Common myeloid progenitor, CD34-positive (primary cell): ENCODE data around the gene KCNT1.

Experiments
- CTCF ChIA-PET: fragments of 350-600 bp; sonication (Branson Sonifier 250); formaldehyde crosslinking; loops from one replicate; lab custom pipeline; 2021; ENCODE audit warnings: antibody characterized with exemption; lab: Charles Lee
- POLR2A ChIA-PET: fragments of 350-600 bp; sonication (Branson Sonifier 250); formaldehyde crosslinking; loops from one replicate; lab custom pipeline; 2021; ENCODE audit warnings: antibody characterized with exemption; lab: Charles Lee
- DNase-seq, 3 donors: peaks; one replicate each; pipeline versions ENCODE4 v3.0.0 to v3.0.0-alpha.2; 2013
- H3K27ac ChIP-seq, 2 experiments: 1 replicate in 1 of 2; 2 replicates in 1 of 2; pipeline ENCODE4 v1.7.0; 2013; ENCODE audit warnings: inconsistent platforms in 2 of 2, low read length in 2 of 2, mild to moderate bottlenecking in 2 of 2, low read depth in 1 of 2, moderate library complexity in 1 of 2; ENCODE audit not compliant: severe bottlenecking in 2 of 2, insufficient read depth in 1 of 2, poor library complexity in 1 of 2
- H3K27me3 ChIP-seq, 5 experiments: replicated peaks in 2 of 5; 1 replicate in 3 of 5; 2 replicates in 2 of 5; pipeline versions ENCODE4 v1.6.1 to v1.7.0; 2013; ENCODE audit warnings: low read length in 4 of 5, mild to moderate bottlenecking in 2 of 5, moderate library complexity in 2 of 5, inconsistent platforms in 1 of 5; ENCODE audit not compliant: insufficient read depth in 5 of 5, control insufficient read depth in 4 of 5
- H3K36me3 ChIP-seq, 4 experiments: 1 replicate in 2 of 4; 2 replicates in 2 of 4; pipeline versions ENCODE4 v1.6.1 to v1.7.0; 2013; ENCODE audit warnings: low read length in 3 of 4, control low read depth in 1 of 4, mild to moderate bottlenecking in 1 of 4; ENCODE audit not compliant: control insufficient read depth in 4 of 4, insufficient read depth in 4 of 4
- H3K4me1 ChIP-seq, 4 experiments: 1 replicate in 3 of 4; 2 replicates in 1 of 4; pipeline versions ENCODE4 v1.6.1 to v1.7.1; 2013; ENCODE audit warnings: low read length in 3 of 4, mild to moderate bottlenecking in 3 of 4, control low read depth in 1 of 4, inconsistent platforms in 1 of 4, moderate library complexity in 1 of 4; ENCODE audit not compliant: control insufficient read depth in 4 of 4, insufficient read depth in 4 of 4; ENCODE audit errors: control extremely low read depth in 1 of 4
- H3K4me3 ChIP-seq, 7 experiments: 1 replicate in 4 of 7; 2 replicates in 3 of 7; pipeline versions ENCODE4 v1.5.1 to v1.7.0; 2013; ENCODE audit warnings: mild to moderate bottlenecking in 7 of 7, low read length in 6 of 7, moderate library complexity in 6 of 7, inconsistent platforms in 2 of 7, low read depth in 2 of 7, control low read depth in 1 of 7; ENCODE audit not compliant: insufficient read depth in 4 of 7, control insufficient read depth in 1 of 7; ENCODE audit errors: extremely low read depth in 1 of 7
- H3K9me3 ChIP-seq, 5 experiments: 1 replicate in 4 of 5; 2 replicates in 1 of 5; pipeline versions ENCODE4 v1.6.1 to v1.7.1; 2013; ENCODE audit warnings: low read length in 4 of 5, mild to moderate bottlenecking in 2 of 5, inconsistent platforms in 1 of 5, low read depth in 1 of 5, moderate library complexity in 1 of 5; ENCODE audit not compliant: control insufficient read depth in 4 of 5, insufficient read depth in 2 of 5; ENCODE audit errors: control extremely low read depth in 1 of 5
- WGBS: methylation state at CpG from one replicate; pipeline ENCODE4 v1.1.5; 2013; ENCODE audit not compliant: insufficient coverage; 5-methylcytosine and 5-hydroxymethylcytosine counted together

KCNT1 gene

GRCh38 chr9:135839516-135839915 lies 137.5 kb downstream of the KCNT1 start:
- Histone ChIP-seq H3K4me3 (no peak overlapping the region), H3K36me3 (peaks cover 0 to 22% (median 11%) of the 10 kb centered on the region in 4 experiments), H3K4me1 (no peaks in the 10 kb centered on the region), H3K9me3 (peaks cover 0 to 4% (median 0%) of the 10 kb centered on the region in 5 experiments), H3K27me3 (no peaks in the 10 kb centered on the region), H3K27ac (no peak overlapping the region)
- 96% methylated on average over 11 of the region's 11 CpGs for WGBS
- ChIA-PET POLR2A (no interaction called here), CTCF (interaction anchor here (1.4 kb wide), 1 partner anchor 10 kb away, joined by 3 read pairs; no protein-coding TSS in a partner anchor)
- no peak for DNase-seq

GRCh38 chr9:135840107-135840506 lies 138.1 kb downstream of the KCNT1 start:
- no peak for DNase-seq

GRCh38 chr9:135840539-135840938 lies 138.6 kb downstream of the KCNT1 start:
- ChIA-PET CTCF (no interaction called here), POLR2A (no interaction called here)
- Histone ChIP-seq H3K4me1 (no peaks in the 10 kb centered on the region), H3K4me3 (no peak overlapping the region), H3K27me3 (no peaks in the 10 kb centered on the region), H3K36me3 (peaks cover 0 to 11% (median 9%) of the 10 kb centered on the region in 4 experiments), H3K9me3 (peaks cover 0 to 4% (median 0%) of the 10 kb centered on the region in 5 experiments), H3K27ac (no peak overlapping the region)
- 99% methylated on average over 7 of the region's 7 CpGs for WGBS
- DNase-seq = no peak

More at GRCh38 chr9:135840107-135840506, 138.1 kb downstream of the KCNT1 start:
- Histone ChIP-seq H3K36me3 (peaks cover 0 to 16% (median 10%) of the 10 kb centered on the region in 4 experiments), H3K4me1 (no peaks in the 10 kb centered on the region), H3K9me3 (peaks cover 0 to 4% (median 0%) of the 10 kb centered on the region in 5 experiments), H3K27me3 (no peaks in the 10 kb centered on the region), H3K27ac (no peak overlapping the region), H3K4me3 (no peak overlapping the region)
- 97% methylated on average over 7 of the region's 9 CpGs for WGBS
- ChIA-PET POLR2A (no interaction called here), CTCF (interaction anchor here (1.4 kb wide), 1 partner anchor 10 kb away, joined by 3 read pairs; no protein-coding TSS in a partner anchor)
